HG02798 (cell line): ENCODE measurements around the gene KCNJ6.

Experiments used
- ATAC-seq: cut with Tn5 transposase; IDR thresholded peaks from one replicate; pipeline ENCODE4 v1.9.1; 2021; ENCODE audit warnings: mild to moderate bottlenecking; ENCODE audit not compliant: unreplicated experiment, poor library complexity

Gene KCNJ6

DNA sequence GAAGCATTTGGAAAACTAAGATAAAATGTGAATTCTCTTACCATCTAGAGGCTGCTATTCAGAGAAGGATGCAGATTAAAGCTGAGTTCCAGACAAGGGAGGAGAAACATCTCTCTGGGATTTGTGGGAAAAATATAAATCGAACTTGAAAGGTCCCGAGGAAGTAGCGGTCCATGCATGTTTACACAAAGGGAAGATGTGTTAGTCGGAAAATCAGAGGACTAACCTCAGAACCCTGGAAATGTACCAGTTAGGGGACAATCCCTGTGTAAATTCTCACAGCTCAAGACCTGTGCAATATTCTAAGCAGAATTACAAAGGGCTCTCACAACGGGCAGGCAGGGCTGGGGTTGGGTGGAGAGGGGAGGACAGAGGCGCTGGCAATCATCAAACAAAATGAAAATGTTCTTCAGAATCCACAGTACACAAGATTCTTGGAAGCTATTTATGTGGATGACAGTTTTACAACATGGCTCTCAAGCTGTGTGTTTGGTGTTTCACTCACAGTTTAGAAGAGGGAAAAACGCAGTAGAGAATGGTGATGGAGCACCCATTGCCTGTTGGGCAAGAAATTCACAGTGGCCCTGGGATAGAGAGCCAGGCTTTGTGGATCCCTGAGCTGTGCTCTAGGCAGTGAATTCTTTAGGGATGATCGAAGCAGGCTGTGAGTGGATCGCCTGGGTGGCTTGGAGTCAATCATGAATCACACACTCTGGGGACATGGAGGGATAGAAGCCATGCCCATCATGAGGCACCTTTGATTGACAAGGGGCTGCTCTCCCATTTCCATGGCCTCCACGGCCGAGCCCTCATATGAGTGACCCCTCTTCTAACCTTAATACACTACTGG lies 47.6 kb downstream of the KCNJ6 start:
- no peak for ATAC-seq

DNA sequence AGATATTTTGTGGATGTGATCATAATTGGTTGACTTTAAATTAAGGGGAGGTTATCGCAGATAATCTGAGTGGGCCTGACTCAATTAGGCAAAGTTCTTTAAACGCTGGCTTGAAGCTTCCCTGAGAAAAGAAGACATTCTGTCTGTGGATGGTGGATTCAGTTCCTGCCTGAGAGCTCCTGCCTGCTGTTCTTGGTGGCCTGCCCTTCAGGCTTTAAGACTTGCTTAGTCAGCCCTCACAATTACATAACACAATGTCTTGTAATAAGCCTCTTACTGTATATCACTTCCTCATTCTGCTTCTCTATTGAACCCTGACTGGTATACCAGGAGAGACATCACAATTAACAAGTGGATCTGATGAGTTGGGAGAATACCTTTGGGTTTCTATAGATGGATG lies 50.2 kb downstream of the KCNJ6 start:
- ATAC-seq, result peak; percentile 40

GRCh38 chr21:37865156-37865555 lies 51.1 kb downstream of the KCNJ6 start:
- no peak for ATAC-seq

DNA sequence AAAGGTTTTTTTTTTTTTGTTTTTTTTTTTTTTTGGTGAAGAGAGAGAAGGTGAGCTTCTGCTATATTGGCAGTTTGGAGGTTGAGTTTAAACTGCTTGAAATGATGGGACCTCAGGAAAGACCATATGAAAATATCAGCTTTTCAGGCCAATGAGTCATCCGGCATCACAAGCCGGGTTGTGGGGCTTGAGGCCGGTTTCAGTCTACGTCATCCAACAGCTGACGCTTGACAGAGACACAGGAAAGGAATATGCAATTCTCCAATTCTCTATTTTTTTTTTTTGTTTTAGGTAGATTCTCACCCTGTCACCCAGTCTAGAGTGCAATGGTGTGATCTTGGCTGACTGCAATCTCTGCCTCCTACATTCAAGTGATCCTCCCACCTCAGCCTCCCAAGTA lies 52.4 kb downstream of the KCNJ6 start:
- peak; percentile 55 for ATAC-seq

- peak; percentile 69 for ATAC-seq
These were observed 53.7 kb downstream of the KCNJ6 start for GRCh38 chr21:37862536-37862935.

GRCh38 chr21:37861561-37861960 lies 54.7 kb downstream of the KCNJ6 start:
- no peak for ATAC-seq

DNA sequence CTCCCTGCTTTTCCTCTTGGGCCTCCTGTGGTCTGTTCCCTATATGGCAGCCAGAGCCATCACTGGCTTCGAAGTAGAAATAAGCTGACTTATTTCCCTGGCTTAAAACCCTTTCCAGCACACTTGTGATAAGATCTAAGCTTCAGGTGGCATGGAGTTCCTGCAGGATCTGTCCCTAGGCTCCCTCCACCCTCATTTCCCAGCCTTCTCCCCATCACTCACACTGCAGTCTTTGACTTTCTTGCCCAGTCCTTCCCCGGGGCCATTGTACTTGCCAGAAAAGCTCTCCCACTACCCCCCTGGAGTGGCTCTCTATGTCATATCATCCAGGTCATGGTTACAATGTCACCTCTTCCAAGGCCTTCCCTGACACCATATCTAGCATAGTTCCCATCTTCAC lies 55.8 kb downstream of the KCNJ6 start:
- ATAC-seq, result no peak

GRCh38 chr21:37855647-37856625 lies 60.3 kb downstream of the KCNJ6 start:
- no peak for ATAC-seq

GRCh38 chr21:37855271-37855646 lies 61.0 kb downstream of the KCNJ6 start:
- no peak for ATAC-seq

DNA sequence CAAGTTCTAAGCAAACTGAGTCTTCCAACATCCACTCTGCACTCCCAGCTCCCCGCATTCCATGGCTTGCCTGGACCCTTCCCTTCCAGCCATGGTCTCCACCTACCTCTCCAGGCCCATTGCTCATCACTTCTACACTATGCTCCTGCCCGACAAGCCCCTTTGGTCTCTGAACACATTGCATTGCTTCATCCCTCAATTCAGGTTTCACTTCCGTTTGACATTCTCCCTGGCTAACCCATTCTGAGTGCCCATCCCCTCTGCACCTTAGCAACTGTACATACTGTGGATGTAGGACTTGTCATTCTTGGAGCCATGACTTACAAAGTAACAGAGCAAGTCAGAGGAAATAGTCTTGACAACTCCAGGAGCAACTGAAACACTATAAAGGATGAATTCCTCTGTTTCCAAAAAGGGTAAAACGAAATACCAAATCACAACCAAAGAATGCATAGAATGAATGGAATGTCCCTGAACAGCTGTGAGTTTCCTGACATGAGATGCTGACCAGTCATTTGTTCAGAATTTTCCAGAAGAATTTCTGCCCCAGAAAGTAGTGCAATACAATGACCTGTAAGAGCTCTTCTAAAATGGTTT lies 66.7 kb downstream of the KCNJ6 start:
- ATAC-seq, result no peak

- no peak for ATAC-seq
These were observed 67.4 kb downstream of the KCNJ6 start for GRCh38 chr21:37848721-37849490.

DNA sequence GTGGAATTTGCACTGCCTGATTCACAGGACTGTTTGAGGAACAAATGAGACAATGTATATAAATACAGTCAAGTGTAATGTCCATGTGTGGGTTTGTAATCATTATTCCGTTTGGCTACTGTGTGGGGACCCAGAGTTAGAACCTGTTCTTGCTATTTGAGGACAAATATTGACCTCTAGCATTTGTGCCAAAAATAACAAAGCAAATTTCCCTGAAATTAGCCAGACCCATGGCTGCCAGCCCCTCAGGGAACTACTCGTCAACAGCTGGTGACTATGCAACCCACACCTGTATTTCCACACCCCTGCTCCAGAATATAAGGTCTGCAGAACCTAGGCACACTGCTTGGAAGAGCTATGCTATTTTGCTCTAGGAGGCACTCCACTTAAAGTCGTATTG lies 70.7 kb downstream of the KCNJ6 start:
- ATAC-seq, result no peak

- ATAC-seq, result no peak
These were observed 73.1 kb downstream of the KCNJ6 start for GRCh38 chr21:37843191-37843590.

- no peak for ATAC-seq
These were observed 73.9 kb downstream of the KCNJ6 start for GRCh38 chr21:37842163-37842919.

- no peak for ATAC-seq
These were observed 78.9 kb downstream of the KCNJ6 start for GRCh38 chr21:37837381-37837780.

DNA sequence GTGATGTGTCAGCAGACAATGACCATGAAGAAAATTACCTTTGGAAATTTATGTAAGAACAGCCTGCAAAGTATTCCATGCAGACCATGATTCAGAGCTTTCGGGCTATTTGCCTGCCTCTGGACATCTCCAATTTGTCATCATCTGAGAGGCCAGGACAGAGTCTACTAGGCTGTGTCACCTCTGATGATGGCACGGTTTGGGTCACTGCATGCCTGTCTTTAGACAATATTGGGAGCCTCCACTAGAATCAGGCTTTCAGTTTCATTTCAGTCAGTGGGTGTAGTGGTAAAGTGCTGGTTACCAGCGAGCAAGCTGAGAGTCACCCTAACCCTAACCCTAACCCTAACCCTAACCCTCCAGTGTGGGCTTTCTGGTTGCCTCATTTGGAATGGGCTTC lies 80.8 kb downstream of the KCNJ6 start:
- ATAC-seq, result no peak

- no peak for ATAC-seq
These were observed 83.0 kb downstream of the KCNJ6 start for GRCh38 chr21:37833301-37833700.

- peak; percentile 49 for ATAC-seq
These were observed 86.8 kb downstream of the KCNJ6 start for GRCh38 chr21:37829447-37829846.

GRCh38 chr21:37828991-37829390 lies 87.3 kb downstream of the KCNJ6 start:
- no peak for ATAC-seq
